GM19463 (cell line): Measurements from ENCODE around the gene CERS6.

Experiments
- ATAC-seq: cut with Tn5 transposase; IDR thresholded peaks from one replicate; pipeline ENCODE4 v1.9.1; 2021; ENCODE audit warnings: mild to moderate bottlenecking, moderate library complexity; ENCODE audit not compliant: unreplicated experiment

CERS6 gene

GRCh38 chr2:168529054-168529833 is 73.2 kb downstream of the CERS6 start:
- ATAC-seq: no peak

DNA sequence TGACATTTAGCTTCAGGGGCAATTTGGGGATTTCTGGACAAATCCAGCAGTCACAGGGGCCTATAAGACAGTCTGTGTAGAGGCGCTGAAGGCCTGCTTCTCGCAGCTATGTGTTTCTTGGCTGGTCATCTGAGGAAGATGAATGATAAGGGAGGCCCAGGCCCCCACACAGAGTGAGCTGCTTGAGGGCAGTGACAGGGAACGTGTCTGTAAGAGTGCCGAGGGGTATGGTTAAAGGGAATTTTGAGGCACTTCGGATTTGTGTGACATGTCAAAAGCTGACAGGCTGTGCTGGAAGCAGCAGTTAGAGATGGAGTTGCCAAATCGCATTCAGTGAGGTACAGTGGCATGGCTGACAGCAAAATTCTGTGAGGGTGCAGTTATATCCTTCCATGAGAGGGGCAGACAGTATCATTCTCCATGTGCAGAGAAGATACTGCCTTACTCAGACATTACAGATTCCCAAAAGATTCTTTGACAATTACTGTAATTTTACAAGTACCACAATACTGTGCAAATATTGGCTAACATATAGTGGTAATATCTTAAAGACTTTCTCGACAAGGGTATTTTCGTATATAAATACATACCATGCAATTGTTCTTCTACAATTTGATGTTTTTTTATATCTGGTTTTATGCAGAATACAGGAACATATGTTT is 74.0 kb downstream of the CERS6 start:
- no peak for ATAC-seq

GRCh38 chr2:168530982-168531622 is 75.0 kb downstream of the CERS6 start:
- no peak for ATAC-seq

DNA sequence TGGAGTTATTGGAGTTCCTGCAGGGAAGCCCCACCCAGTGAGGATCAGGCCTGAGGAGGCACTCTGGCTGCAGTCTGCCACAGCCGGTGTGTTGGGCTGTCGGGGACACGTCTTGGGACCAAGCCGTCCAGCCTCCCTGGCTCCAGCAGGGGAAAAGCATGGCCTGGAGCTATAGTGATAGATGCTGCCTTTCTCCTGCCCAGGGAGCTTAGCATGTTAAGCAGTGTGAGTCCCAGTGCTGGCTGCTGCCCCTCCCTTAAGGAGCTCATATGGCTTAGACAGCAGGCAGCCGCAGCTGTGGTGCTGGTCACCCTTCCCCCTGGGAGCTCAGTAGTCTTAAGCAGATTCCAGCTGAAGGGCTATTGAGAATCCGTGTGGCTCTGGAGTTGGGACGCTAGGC is 78.9 kb downstream of the CERS6 start:
- no peak for ATAC-seq

- no peak for ATAC-seq
Observed at GRCh38 chr2:168536925-168537466, 80.9 kb downstream of the CERS6 start.

DNA sequence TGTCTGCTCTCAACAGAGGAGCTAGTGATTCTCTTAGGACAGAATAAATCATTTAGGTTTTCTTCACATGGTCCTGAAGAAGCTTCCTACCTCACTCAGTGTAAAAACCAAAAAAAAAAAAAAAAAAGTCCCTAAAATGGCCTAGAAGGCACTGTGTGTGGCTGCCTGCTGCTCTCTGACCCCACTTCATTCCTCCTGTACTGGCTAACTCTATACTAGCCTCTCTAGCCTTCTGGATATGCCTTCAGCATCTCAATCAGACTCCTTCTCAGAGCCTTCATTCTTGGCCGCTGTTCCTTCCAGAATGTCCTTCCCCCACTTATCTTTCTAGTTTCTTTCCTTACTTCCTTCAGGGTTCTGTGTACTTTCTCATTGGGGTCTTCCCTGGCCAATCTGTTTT is 82.1 kb downstream of the CERS6 start:
- ATAC-seq: no peak

DNA sequence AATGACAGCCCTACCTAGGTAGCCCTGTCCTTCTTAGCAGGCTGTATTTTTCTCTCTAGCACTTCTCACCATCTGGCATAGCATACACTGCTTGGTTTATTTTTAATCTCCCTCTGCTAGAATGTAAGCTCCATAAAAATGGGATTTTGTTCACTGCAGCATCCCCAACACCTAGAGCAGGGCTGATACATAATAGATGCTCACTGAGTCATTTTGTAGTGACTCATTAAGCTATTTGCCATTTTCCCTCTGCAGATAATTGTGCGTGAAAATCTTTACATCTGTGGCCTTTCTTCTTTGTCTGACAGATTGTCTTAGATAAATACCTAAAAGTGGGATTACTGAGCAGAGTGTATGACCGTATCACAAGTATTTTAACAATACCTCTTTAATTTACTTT is 82.5 kb downstream of the CERS6 start:
- no peak for ATAC-seq

GRCh38 chr2:168539945-168540344 is 83.9 kb downstream of the CERS6 start:
- no peak for ATAC-seq

DNA sequence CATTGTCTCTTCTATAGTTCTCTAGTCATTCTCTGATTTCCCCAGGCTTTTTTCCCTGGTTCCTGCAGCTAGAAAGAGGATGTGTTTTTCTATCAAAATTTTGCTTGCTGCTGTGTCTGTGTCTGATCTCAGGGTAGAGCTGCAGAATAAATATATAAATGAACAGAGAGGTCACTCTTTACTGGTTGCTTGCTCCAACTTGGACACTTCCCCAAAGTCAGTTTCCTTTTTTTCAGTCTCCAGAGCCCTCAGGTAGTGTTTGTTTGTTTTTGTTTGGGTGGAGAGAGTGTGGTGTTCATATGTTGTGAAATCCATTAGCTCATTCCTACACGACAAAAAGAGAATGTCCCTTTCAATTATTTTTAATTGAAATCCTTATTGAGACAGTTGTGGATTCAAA is 85.8 kb downstream of the CERS6 start:
- ATAC-seq: no peak

- ATAC-seq: no peak
Observed at GRCh38 chr2:168543037-168543436, 87.0 kb downstream of the CERS6 start.

- no peak for ATAC-seq
Observed at GRCh38 chr2:168543935-168544334, 87.9 kb downstream of the CERS6 start.

DNA sequence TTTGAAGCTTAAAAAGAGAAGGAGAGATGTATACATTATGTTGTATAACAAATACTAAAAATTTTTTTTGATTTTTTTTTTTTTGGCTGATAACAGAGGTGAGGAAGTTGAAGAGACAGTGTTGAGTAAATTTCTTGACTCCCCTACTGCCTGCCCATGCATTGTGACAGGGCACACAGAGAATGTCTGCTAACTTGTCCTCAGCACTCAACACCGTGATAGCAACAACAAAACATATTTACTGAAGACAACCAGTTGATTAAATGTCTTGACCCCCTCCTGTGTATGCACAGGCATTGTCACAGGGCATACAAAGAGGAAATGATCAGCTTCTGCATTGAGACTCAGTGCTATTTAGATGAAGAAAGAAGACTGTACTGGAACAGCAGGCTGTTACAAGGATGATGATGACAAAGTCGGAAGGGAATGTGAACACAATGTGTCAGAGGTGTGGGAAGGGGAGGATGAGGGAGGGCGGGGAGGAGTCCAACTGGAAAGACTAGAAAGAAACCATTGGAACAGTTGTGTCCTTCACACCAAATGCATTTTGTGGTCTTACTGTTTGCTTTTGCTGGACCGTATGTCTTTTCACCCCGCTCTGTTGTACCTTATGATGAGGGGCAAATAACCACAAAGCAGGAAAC is 89.5 kb downstream of the CERS6 start:
- ATAC-seq: no peak

GRCh38 chr2:168550670-168551069 is 94.6 kb downstream of the CERS6 start:
- ATAC-seq: no peak

GRCh38 chr2:168552450-168552856 is 96.4 kb downstream of the CERS6 start:
- ATAC-seq: peak; percentile 99

GRCh38 chr2:168555283-168555682 is 99.2 kb downstream of the CERS6 start:
- no peak for ATAC-seq

DNA sequence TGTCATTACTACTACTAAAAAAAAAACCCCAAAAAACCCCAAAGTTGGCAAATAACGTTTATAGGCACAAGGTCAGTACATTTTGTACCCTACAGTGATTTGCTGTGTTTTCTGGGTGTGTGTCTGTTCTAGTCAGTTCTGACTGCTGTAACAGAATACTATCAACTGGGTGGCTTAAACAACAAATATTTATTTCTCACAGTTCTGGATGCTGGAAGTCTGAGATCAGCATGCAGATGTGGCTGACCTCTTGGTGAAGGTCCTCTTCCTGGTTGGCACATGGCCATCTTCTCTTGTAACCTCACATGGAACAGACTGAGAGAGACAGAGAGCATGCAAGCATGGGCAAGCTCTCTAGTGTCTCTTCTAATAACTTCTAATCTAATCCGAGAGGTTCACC is 103.1 kb downstream of the CERS6 start:
- ATAC-seq: no peak

- peak; percentile 68 for ATAC-seq
Observed at GRCh38 chr2:168560817-168561499, 104.9 kb downstream of the CERS6 start.

DNA sequence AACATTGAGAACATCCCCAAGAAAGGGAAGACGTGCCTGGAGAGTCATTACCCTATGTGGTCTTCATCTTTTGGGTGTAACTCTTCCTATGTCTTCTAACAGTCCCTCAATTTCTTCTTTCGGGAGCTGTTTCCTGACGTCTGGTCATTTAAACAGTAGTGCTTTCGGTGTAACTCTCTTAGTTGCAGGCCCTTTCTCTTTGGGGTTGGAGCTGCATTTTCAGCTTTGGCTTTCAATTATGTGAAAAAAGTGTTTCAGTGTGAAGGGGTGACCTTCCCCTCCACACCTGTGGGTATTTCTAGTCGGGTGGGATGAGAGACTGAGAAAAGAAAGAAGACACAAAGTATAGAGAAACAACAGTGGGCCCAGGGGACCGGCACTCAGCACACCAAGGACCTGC is 105.9 kb downstream of the CERS6 start:
- ATAC-seq: no peak

DNA sequence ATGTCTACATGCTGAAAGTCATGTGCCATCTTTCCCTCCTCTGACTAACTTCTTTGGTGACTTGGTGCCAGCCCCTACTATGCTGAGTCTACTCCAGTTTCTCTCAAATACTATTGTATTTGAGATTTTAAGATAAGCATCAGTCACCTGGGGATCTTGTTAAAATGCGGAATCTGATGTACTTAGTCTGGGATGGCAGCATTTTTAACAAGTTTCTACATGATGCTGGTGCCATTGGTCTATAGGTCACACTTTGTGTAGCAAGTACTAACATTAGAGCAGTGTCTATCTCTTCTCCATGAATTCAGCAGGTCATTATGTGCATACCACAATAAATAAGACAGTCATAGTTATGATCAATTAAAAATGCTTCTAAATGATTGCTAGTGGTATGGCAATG is 106.9 kb downstream of the CERS6 start:
- no peak for ATAC-seq

- ATAC-seq: no peak
Observed at GRCh38 chr2:168564641-168565040, 108.6 kb downstream of the CERS6 start.

GRCh38 chr2:168565112-168565511 is 109.0 kb downstream of the CERS6 start:
- no peak for ATAC-seq
